Ovary (tissue), 3 donors: ENCODE data around the gene SND1.

Source experiments
- CTCF ChIP-seq, 3 donors: fragments of 450-650 bp in 2 of 3; fragments of 200-600 bp in 1 of 3; IDR thresholded peaks; one replicate each; pipeline versions ENCODE4 v1.5.1 to v1.8.0; 2016 to 2022; ENCODE audit warnings: antibody characterized with exemption in 3 of 3, mild to moderate bottlenecking in 1 of 3
- POLR2A ChIP-seq: fragments of 450-650 bp; IDR thresholded peaks from one replicate; pipeline ENCODE4 v1.6.1; 2017; ENCODE audit warnings: antibody characterized with exemption, mild to moderate bottlenecking, moderate library complexity
- donor health status: DM: no; HTN: no; CAD: no.

- TF ChIP-seq CTCF (IDR thresholded peaks at IDR 0.05), result no peak
- no peak for TF ChIP-seq POLR2A
Measured at GRCh38 chr7:127900141-127900540, 248.1 kb downstream of the SND1 start.
